GDM1 (cell line): Measurements from ENCODE around the gene INTS12.

Experiments
- DNase-seq: peaks from one replicate; lab custom pipeline; 2025; lab: John Stamatoyannopoulos, UW

Gene INTS12

DNA sequence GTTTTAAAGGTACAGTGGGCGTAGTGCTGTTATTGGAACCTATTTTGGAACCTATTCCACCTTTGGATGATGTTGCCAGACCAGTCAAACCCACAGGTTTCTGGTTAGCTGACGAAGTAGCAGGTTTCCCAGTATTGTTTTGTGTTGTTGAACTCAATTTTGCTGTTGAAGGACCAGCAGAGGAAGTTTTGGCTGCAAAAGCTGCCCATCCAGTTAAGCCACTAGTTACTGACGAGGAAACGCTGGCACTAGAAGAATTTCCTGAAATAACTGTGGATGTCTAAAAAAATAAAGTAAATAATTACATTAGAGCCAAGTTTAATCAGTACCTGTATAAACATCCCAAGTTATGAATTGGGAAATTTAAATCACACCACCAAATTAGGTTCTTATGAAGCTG, 25.5 kb downstream of the INTS12 start:
- DNase-seq: no peak

DNA sequence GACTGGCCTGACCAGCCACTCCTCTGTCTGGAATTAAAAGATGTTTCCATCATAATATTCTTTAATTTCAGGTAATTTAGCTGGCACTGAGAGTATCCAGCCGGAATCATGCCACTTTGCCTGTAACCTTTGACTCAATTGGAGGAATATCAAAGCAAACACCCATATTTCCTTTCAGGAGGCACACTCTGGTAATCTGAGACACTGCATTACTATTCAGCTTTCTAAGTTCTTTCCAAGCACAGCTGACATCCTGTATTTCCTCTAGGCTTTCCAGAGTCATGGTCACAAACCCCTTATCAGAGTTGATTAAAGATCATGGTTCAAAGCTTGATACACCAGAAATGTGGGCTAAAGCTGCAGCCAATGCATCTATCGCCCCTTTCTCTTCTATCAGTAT, 29.3 kb downstream of the INTS12 start:
- DNase-seq: no peak

DNA sequence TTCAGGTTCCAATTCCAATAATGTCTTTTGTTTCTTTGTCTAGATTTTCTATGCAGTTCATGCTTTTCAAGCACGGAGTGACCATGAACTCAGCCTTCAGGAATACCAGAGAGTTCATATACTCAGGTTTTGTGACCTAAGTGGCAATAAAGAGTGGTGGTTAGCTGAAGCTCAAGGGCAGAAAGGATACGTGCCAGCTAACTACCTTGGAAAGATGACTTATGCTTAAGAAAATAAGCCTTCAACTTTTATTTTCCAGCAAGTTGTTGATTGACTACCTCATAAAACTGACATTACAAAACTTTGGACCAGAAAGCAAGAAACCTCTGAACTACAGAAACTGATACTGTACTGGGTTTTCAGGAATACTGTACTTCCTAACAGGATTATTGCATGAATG, 30.8 kb downstream of the INTS12 start:
- no peak for DNase-seq

DNA sequence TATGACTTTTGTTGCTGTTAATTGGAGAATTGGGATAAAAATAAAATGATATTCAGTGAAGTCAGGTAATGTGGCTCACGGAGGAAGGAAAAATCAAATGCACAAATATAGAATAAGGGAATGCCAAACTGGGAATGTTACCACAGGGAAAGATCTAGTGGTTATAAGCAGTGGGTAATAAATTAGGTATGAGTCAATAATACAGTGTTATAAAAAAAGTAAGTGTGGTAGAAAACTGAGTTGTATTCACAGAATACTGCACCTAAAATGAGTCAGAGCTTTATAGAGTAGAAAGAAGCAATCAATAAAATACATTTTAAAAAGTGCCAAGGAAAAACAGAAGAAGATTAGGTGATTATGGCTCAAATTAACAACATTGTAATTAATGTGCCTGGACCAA, 34.5 kb downstream of the INTS12 start:
- DNase-seq: no peak

DNA sequence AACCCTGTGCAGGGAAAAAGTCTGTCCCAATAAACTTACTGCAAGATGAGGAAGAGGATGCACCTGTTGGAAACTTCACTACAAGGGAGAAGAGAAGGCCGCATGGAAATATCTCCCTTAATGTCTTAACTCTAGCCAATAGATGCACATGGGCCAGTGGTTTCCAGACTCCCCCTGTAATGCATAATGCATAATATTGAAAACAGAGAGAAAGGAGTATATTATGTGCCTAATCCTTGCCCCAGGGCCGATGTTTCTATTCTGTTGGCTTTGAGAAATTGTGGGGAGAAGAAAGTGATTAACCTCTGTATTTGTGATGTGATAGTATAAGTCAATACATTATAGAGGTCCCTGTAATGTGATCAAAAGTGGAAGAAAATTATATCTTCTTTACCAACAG, 37.2 kb downstream of the INTS12 start:
- DNase-seq: no peak

DNA sequence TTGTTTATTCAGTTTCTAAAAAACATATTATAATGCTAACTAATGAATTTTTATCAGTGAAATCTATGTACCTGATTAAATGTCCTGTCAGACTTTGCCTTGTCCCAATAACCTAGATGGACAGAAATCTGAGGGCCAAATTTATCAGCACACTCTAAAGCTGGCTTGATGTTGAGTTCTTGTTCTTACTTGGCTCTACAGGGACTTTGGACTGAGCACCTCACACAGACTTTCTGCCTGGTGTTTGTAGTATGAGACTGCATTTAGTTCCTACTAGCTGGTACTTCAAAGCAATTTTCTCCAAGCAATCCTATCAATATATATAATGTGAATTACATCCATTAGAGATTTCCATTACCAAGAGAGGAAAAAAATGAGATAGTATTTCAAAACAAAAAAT, 37.8 kb downstream of the INTS12 start:
- no peak for DNase-seq

DNA sequence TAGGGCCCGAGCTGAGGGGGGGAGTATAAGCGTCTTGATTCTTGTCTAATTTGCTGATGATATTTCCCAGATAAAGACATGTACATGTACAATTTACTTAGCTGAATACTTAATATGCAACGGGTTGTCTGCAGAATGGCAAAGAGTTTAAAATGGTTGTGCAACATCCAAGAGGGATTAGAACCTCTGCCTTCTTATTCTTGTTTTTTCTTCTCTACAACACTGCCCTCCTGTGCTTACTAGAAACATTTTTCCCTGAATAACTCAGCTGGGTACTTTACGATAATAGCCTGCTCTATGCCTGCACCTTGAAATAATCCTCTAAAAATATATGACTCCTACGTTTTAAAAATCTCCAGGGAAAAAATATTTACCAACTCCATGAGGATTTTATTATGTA, 41.8 kb downstream of the INTS12 start:
- no peak for DNase-seq

DNA sequence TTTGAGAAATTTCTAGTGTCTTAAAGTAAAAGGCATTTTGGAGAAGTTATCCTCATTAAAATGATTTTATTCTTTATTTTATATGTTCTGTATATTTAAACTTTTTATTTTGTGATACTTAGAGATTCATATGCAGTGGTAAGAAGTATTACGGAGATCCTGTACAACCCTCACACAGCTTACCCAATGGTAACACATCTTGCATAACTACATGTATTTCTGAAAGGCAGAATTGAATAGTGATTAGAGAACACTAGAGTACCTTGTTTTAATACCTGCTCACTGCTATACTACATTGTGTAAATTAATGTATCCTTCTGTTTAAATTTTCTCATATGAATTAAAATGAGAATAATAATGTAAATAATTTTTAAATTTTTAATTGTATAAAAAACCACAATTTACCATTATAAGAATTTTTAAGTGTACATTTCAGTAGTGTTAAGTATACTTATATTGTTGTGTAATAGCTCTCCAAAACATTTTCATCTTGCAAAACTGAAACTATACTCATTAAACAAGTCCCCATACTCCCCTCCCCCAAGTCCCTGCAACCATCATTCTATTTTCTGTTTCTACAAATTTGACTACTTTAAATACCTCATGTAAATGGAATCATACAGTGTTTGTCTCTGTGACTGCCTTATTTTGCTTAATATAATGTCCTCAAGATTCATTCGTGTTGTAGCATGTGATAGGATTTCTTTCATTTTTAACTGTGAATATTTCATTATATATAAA, 45.4 kb downstream of the INTS12 start:
- DNase-seq: no peak

DNA sequence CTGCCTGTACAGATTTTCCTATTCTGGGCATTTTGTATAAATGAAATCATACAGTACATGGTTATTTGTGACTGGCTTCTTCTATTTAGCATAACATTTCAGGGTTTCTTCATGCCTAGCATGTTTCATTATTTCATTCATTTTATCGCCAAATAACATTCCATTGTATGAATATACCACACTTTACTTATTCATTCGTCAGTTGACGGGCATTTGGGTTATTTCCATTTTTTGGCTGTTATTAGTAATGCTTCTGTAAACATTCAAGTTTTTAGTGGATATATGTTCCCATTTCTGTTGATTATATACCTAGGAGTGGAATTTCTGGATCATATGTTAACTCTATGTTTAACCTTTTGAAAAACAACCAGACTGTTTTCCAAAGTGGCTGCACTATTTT, 47.5 kb downstream of the INTS12 start:
- no peak for DNase-seq

DNA sequence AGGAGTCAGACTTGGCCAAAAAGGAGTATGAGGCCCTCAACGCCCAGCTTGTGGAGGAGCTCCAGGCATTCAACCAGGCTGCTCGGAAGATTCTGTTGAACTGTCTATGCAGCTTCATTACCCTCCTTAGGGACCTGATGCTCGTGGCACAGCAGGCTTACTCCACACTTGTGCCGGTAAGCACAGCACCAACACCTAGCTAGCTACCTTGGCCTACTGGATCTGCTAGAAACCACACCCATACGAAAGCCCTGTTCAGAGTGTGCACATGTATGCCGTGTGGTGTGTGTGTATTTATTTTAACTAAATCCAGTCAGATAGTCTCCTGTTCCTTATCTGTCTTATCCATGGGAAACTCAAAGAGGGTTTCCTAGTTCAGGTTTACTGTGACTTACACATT, 49.3 kb downstream of the INTS12 start:
- DNase-seq: no peak

DNA sequence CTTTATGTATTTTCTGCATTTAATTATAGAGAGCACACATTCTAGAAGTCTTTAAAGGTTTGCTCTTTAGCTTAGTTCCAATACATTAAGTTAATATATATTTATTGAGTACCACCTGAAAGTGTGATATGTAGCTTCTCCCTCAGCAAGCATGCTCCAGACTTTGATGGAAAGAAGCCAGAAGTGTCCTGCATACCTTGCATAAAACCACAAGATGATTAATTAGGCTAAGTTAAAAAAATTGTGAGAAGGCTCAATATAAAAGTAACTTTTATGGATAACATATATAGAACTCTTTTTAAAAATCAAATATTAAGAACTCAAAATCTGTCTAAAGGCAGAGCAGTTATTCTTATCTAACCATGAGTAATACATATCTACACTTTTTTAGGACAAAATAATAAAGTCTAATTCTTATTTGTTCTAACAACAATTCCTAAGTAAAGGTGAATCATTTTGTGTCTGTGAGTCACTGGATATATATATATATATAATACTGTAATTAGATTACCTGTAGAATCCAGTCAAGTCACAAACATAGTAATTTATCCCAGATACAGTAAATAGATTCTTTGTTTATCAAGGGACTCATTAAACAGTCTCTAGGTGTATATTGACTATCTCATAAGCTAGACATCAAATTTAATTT, 51.2 kb downstream of the INTS12 start:
- DNase-seq: no peak

DNA sequence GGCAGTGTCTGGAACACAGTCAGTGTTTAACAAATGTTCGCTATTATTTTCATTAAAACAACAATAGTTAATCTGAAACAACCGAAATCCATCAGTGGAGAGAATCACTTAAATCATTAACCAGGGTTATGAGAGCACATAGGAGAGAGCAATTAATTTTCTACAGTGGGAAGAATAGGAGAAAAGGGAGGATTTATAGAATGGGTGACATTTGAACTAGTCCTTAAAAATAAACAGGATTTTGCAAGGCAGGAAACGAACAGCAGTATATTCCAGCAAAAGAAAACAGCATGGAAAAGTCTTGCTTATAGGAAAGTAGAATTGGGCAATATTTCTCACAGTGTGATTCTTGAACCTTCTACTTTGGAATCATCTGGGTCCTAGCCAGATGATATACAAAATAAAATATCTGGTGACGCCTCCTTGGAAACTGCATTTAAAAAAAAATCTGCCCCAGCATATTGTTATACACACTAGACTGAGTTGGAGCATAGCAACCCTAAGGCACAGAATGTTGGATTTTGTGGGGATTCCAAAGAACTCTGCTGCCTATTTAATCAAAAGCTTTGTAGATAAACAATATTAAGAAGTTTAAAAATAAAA, 56.1 kb downstream of the INTS12 start:
- no peak for DNase-seq

DNA sequence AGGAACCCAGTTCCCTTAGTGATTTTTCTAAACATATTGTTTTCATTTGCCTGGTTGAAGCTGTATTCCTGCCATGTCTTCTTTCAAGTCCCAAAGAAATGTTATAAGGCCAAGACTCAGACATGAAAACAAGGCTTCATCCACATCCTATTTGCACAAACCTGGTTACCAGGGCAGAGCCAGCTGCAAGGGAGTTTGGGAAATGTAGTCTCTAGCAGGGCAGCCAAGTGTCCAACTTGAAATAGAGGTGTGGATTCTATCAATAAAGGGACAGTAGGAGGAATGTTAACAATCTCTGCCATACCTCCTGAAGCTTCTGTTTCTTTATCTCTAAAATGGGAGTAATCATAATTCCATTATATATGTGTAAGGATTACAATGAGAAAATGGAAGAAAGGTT, 56.6 kb downstream of the INTS12 start:
- DNase-seq: no peak

DNA sequence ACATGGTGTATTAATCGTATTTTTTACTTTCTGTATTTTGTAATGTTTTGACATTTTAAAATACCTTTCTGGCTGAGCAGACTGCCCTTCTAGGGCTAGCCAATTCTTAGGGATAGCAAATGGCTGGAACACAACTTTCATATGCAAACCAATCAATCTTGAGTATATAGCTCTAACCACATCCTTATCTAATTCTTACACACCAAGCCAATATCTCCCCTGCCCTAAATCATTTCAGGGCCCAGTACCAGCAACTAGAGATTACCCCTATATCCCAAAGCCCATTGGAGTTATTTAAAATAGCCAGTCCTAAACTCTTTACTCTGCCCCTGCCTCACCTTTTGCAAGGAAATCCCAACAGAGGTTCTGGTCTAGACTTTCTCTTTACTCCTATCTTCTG, 58.3 kb downstream of the INTS12 start:
- no peak for DNase-seq

DNA sequence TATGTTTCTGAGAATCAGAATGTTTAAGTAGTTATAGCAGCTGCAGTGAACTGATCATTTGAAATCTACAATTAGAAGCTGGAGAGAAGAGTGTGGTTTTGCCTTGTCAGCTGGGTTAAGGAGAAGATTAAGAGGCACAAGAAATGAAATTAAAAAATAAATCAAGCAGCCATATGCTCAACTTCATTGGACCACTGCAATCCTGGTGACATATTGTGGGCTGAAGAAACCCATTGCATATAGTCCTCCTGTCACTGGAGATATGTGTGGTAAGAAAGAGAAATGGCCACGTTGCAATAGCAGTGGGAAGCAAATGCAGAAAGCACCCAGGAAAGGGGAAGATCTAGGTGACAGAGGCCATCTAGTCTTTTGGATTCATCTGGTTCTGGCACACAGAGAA, 63.0 kb downstream of the INTS12 start:
- no peak for DNase-seq

DNA sequence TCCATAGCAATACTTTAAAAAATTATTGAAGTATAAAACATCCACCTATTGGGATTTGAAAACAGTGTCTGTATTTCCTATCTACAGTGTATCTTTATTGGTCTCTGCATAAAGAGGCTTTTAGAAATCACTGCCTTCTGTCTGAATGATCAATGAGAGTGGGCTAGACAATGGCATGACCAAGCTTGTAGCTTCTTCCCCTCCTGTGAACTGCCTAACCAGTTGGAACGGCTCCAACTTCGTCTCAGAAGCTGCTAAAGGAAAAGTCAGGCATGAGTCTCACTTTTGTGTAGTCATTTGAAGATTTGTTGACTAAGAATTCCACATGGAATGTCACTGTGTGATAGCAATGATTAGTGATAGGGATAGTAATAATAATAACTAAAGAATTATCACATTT, 64.2 kb downstream of the INTS12 start:
- DNase-seq: no peak

DNA sequence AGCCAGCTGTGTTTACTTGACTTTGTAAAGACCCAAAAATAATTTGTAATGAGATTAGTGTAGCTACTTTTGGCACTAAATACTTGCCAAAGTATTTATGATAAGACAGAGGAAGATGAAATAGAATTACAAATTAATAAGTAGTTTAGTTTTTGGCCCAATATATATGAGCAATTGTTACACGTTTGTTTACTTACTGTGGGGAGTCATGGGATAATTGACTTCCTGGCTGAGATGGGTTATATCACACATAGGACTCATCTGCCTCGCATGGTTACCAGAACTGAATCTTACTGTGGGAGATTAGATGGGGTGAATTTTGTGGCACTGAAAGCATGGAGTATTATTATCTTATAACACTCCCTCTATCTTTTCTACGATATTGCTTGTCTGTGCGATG, 66.6 kb downstream of the INTS12 start:
- no peak for DNase-seq

DNA sequence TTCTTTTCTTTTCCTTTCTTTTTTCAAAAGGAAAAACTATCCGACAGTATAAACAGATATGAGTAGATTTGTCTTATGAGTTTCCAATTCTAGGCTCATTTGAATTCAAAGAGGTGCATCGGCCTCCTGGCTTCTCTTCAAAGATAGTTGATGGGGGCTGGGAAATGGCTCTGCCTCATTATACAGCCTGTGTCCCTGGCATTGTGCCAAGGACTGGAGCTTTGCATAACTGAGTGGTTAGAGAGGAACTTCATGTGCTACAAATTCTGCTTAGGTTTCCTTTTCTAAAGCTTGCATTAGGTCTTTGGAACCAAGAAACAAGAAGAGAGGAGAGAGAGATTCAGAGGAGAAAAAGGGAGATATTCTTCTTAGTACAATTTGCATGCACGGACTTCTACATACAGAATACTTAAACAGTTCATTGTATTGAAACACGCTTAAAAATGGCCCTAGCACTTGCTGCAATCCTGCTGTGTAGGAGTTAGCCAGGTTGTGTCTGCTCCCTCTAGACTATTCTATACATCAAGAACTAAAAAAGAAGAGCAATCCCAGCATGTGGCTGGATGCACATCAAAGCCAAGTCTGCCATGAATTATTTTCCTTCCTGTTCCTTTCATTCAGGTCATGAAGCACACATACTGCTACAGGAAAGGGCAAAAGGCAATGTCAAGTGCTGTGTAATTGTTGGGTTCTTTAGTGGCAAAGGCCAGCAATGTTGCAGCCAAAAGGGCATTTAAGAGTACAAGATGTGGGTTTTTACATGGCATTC, 70.9 kb downstream of the INTS12 start:
- DNase-seq: no peak

DNA sequence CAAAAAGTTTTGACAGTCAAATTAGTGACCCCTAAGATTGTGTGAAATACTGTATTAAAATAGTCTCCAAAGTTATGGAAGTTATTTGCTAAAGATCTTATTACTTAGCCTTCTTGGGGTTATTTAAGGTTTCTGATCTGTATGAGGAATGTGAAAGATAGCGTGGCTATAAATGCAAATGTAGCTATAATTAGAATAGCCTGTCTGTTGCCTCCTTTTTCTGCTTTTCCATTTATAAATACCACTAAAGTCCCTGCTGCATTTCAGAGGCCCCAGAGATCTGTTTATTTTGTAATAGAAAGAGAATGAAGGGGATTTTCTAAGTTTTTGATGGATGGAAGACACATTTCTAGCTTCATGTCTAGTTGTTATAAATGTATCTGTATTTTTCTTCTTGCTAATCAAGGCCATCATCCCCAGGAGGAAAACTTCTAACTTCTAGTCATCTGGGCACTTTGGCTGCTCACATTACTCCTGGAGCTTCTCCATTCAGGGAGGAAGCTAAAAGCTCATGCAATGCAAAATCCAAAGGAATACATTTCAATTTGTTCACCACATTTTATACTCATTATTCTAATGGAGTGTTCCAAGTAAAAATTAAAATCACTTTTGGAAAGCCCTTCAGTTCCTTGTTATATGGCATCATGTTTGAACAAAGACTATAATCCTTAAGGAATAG, 73.9 kb downstream of the INTS12 start:
- DNase-seq: no peak

DNA sequence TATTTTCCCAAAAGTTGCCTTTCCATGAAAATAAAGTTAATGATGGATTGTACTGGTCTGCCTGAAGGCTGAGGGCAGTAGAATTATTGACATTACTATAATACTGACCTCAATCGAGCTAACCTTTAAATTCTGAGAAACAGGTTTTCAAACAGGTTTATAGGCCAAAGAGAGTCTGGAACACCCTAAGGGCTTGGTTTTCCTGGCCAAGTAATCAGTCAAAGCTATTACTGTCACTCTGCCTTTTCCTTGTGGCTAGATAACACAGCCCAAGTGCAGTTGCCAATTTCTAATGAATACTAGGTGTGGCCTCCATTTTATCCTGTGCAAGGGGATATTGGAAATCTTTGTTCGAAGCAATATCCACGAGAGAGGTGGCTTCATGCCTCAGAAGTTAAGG, 75.2 kb downstream of the INTS12 start:
- no peak for DNase-seq
